Urothelium cell line (cell line): ENCODE measurements around the gene LRP2.
"Not testable (repeated sequence)": the region's sequence is repeated elsewhere in the genome, so short reads cannot be mapped to it uniquely, and the experiment has no call there.

Experiments
- DNase-seq: peaks from one replicate; pipeline ENCODE4 v3.0.0; 2011; ENCODE audit warnings: low spot score, mixed read lengths
- FAIRE-seq: peaks from 2 replicates; lab custom pipeline; 2011; peaks lifted over from hg19 to GRCh38; lab: Jason Lieb, UNC

Gene LRP2

GRCh38 chr2:169178804-169179390 is 183.4 kb downstream of the LRP2 start:
- FAIRE-seq: no peak
- no peak for DNase-seq

DNA sequence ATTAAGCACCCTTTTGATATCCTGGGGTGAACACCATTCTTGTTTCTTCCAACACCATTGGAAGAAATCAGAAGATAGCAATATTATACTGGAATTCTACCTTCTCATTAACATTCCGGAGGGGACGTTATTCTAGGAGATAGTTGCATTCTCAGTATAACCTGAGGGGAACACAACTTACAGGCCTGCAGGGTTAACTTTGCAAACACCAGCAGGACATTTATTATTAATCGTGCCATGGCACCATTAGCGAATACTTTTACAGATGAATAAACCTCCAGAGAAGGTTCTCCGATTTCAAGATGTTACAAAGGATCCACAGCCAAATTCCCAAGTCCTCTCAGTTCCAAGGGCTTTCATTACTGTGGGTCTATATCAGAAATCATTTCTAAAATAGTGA is 184.0 kb downstream of the LRP2 start:
- DNase-seq (no peak), FAIRE-seq (no peak)

GRCh38 chr2:169175112-169175511 is 187.2 kb downstream of the LRP2 start:
- FAIRE-seq (no peak), DNase-seq (no peak)

- FAIRE-seq (no peak), DNase-seq (no peak)
Observed at GRCh38 chr2:169173876-169174275, 188.5 kb downstream of the LRP2 start.

DNA sequence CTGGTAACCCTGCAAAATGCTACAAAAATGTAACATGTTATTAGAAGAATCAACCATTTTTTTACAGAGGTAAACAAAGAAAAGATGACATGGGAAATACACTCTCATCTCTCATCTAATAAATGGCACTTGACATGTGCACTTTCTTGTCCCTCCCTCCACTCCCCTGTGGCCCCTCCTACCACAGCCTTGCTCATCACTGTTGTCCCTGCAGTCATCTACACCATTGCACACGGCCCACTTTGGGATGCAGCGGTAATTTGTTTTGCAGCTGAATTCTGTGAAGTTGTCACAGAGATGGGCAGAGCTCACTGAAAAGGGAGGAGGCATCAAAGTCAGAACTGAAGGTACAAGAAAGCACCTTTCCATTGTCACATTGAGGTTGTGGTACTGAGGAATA is 189.4 kb downstream of the LRP2 start:
- DNase-seq (no peak), FAIRE-seq (no peak)

GRCh38 chr2:169172151-169172735 is 190.1 kb downstream of the LRP2 start:
- no peak for FAIRE-seq
- DNase-seq: no peak

GRCh38 chr2:169165791-169166190 is 196.5 kb downstream of the LRP2 start:
- FAIRE-seq: no peak
- DNase-seq: no peak

DNA sequence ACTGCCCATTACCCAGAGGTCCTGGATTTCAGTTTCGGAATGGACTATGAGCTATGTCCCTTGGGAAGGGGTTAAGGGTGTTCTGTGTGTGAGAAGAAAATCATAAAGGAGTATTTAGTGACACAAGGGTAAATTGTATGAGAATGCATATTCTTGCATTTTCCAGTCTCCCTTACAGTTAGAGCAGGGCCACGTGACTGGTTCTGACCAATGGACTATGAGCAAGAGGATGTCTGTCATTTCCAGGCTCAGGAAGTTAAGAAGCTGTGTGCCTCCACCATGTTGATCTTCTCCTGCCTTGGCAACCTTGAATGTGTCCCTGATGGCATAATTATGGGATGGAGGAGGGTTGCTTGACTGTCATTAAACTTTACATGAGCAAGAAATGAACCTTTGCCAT is 198.0 kb downstream of the LRP2 start:
- no peak for FAIRE-seq

DNA sequence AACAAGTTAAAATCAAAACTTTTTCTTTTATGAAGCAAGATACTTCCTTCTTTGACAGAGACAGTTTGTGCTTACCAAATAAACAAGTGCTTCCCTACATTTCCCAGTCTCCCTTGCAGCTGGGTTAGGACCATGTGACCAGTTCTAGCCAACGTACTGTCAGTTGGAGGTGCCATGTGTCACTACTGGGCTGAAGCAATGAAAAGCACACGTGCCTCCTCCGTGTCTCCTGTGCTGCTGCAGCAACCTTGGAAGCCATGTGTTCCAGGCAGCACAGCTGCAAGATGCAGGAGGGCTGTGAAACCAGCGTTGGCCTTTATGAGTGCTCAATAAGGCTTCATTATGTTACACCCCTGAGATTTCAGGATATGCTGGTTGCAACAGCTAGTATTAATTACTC is 199.7 kb downstream of the LRP2 start:
- DNase-seq (no peak), FAIRE-seq (no peak)

More for the DNA sequence above, 198.0 kb downstream of the LRP2 start:
- DNase-seq: no peak

GRCh38 chr2:169160926-169161481 is 201.3 kb downstream of the LRP2 start:
- DNase-seq: no peak
- no peak for FAIRE-seq

GRCh38 chr2:169159686-169160085 is 202.6 kb downstream of the LRP2 start:
- FAIRE-seq (no peak), DNase-seq (no peak)

DNA sequence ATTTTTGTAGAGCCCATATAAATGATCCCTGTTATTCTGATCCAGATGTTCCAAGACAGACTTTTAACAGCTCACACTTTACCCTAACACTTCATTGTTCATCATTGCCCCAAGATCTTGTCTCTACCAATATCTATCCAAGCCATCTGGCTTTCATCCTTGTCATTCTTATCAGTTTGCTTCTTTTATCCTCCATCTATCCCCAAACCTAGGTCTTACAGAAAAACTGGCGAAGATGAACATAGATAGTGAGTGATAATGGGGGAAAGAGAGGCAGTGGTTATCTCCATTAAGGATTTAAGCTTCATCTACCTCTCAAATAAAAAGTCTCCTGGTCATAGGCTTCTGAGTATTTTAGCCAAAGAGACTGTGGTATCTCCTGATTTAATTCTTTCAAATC is 203.5 kb downstream of the LRP2 start:
- DNase-seq (no peak), FAIRE-seq (no peak)

GRCh38 chr2:169146220-169146619 is 216.1 kb downstream of the LRP2 start:
- FAIRE-seq (no peak), DNase-seq (no peak)

DNA sequence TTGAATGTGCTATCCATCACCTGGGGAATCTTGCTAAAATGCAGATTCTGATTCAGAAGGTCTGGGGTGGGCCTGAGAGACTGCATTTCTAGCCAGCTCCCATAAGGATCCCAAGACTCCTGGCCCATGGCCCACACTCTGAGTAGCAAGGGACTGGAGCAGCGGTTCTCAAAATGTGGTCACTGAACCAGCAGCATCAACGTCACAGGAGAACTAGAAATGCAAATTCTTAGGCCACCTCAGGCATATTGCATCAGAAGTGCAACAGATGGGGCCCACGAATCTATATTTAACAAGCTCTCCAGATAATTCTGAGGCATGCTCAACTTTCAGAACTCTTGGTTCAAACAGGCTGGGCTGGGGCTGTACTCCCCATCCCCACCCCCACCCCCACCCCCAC is 218.3 kb downstream of the LRP2 start:
- FAIRE-seq (no peak), DNase-seq (no peak)

DNA sequence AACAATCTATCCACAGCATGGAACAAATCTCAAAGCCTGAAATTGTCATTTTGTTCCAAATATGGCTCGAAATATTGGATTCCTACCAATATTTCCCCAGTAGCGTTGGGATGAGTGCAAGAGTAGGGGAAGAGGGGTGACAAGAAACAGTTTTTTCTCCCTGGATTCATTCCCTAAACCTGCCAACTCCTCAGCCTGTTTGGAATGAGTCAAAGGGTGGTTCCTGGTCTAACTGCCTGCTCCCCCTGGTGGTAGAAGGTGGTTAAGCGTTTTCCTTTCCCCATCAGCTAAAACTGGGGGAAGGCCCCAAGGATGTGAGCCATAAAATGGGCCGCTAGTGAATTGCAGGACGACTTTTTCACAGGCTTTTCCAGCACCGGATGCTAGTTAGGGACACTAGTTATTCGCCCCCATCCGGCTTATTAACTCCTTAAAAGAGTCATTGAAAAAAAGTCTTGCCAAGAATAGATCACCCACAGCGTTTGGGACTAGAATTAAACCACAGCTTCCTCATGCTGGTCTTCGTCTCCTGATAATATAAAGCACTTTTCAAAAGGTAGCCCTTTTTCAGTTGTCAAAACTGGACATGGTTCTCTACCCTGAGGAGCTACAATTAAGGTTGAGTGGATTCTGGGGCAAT is 220.5 kb downstream of the LRP2 start:
- peak; percentile 70 for DNase-seq
- peak; percentile 66 for FAIRE-seq

DNA sequence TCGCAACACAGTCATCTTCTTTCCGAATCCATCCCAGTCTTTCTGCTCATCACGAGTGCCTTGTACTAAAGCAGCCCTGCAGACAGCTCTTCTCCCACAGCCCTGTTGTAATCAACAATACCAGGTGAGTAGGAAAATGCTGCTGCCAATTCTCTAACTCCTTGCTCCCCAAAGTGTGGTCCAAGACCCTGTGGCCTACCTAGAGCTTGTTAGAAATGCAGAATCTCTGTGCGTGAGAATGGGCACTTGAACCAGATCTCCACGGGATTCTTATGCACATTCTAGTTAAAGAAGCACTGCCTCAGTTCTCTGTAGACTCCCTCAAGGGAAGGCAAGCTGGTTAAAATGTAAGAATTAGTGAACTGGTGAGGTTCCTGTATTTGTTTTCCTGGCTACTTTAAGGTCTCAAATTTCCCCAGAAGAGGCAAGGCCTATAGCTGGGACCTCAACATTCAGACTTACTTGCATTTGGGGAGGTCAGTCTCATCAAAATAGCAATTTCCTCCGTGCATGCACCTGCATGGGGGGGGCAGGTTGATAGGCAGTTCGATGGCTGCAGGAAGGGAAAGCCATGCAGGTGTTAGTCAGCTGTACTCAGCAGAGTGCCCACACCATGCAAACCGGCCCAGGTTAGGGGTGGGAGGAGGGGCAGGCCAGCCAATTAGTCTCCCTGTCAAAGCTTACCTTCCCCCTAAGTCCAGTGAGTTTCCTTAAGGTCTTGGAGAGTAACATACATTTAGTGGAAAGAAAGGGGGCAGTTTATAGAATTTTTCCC is 222.2 kb downstream of the LRP2 start:
- DNase-seq (no peak), FAIRE-seq (no peak)

- no peak for FAIRE-seq
Observed at GRCh38 chr2:169139145-169139544, 223.2 kb downstream of the LRP2 start.

GRCh38 chr2:169137924-169138323 is 224.4 kb downstream of the LRP2 start:
- FAIRE-seq: no peak
- no peak for DNase-seq

More at GRCh38 chr2:169139145-169139544, 223.2 kb downstream of the LRP2 start:
- DNase-seq: no peak

GRCh38 chr2:169136885-169137534 is 225.3 kb downstream of the LRP2 start:
- FAIRE-seq (no peak), DNase-seq (no peak)

DNA sequence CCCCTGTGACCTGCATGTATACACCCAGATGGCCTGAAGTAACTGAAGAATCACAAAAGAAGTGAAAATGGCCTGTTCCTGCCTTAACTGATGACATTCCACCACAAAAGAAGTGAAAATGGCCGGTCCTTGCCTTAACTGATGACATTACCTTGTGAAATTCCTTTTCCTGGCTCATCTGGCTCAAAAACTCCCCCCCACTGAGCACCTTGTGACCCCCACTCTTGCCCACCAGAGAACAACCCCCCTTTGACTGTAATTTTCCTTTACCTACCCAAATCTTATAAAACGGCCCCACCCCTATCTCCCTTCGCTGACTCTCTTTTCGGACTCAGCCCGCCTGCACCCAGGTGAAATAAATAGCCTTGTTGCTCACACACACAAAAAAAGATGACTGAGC is 225.9 kb downstream of the LRP2 start:
- not testable (repeated sequence) for FAIRE-seq

GRCh38 chr2:169134272-169134671 is 228.1 kb downstream of the LRP2 start:
- FAIRE-seq, DNase-seq: not testable (repeated sequence)

More for the DNA sequence above, 225.9 kb downstream of the LRP2 start:
- DNase-seq: not testable (repeated sequence)
